Measurements from ENCODE around the gene HHLA2. TPM values are rescaled to one million over a fixed set of nuclear protein-coding genes. Genes with fewer than 3 reads are reported as not detected.

The HHLA2 gene
- total and polyA plus RNA-seq, 2 experiments from 2014 or later = not detected

DNA sequence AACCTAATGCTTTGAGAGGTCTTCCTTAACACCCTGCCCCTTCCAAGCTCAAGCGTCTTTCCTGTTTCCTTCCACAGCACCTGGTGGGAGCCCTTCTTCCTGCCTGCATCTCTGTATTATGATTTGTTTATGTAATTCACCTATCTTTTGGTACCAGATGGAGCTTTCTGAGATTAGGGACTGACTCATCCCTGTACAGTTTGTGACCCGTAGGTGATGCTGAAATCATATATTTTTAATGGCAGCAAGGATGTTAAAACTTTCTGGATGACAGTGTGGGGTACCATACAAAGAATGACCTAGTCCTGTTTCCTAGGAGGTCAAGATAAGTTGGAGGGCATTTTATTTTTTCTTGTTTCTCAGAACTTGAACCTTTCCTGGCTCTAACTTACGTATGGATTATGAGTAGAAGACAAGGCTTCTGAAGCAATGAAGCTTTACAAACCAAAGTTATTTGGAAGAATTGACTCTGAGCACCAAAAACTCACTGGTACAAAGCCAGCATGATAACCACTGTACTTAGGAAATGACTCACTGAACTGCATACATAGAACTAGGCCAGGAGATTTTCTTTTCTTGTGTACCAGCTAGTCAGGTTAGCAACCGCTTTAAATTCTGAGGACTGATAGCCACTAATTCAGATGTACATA is 46.6 kb downstream of the HHLA2 start:
- no peak for DNase-seq (ENCODE audit: low spot score)
- no peaks in the 10 kb centered on the region for H3K36me3 Mint-ChIP-seq (ENCODE audit: low read depth)
- Histone ChIP-seq H3K27me3 (ENCODE audit: insufficient read depth) (no peaks in the 10 kb centered on the region), H4K20me1 (replicated peaks; ENCODE audit: insufficient read depth) (no peaks in the 10 kb centered on the region), H3K4me3 (no peak overlapping the region), H2AFZ (no peak overlapping the region), H3K27ac (ENCODE audit: low read depth) (no peak overlapping the region), H3K79me2 (replicated peaks; ENCODE audit: insufficient read depth) (no peaks in the 10 kb centered on the region), H3K4me1 (ENCODE audit: insufficient read depth) (peaks cover 5% of the 10 kb centered on the region; the same call in 1 of the 2 replicates), H3F3A (replicated peaks; ENCODE audit: low read depth) (no peaks in the 10 kb centered on the region), H3K4me2 (no peak overlapping the region), H3K9me2 (ENCODE audit: insufficient read depth) (no peaks in the 10 kb centered on the region), H3K36me3 (ENCODE audit: insufficient read depth) (no peaks in the 10 kb centered on the region)
- H3K27me3 Mint-ChIP-seq (ENCODE audit: insufficient read depth, low read depth, poor library complexity) = no peaks in the 10 kb centered on the region
- no peak overlapping the region for H3K27ac Mint-ChIP-seq
- H3K9me3 Mint-ChIP-seq = 0 out of 3 replicates have a peak, but pooled peaks cover under 1% of the 10 kb centered on the region
- no peak overlapping the region for H3K4me3 Mint-ChIP-seq
- no peak for ATAC-seq
- TF ChIP-seq JUNB (IDR thresholded peaks at IDR 0.05; ENCODE audit: unreplicated experiment) = no peak
- TF ChIP-seq NANOG (IDR thresholded peaks at IDR 0.05; ENCODE audit: borderline replicate concordance) = no peak
- TF ChIP-seq STAT1 (IDR thresholded peaks at IDR 0.05; ENCODE audit: unreplicated experiment) = no peak
- TF ChIP-seq POLR2AphosphoS5 (IDR thresholded peaks at IDR 0.05; ENCODE audit: low read depth) = no peak
- TF ChIP-seq, protein P1, sequence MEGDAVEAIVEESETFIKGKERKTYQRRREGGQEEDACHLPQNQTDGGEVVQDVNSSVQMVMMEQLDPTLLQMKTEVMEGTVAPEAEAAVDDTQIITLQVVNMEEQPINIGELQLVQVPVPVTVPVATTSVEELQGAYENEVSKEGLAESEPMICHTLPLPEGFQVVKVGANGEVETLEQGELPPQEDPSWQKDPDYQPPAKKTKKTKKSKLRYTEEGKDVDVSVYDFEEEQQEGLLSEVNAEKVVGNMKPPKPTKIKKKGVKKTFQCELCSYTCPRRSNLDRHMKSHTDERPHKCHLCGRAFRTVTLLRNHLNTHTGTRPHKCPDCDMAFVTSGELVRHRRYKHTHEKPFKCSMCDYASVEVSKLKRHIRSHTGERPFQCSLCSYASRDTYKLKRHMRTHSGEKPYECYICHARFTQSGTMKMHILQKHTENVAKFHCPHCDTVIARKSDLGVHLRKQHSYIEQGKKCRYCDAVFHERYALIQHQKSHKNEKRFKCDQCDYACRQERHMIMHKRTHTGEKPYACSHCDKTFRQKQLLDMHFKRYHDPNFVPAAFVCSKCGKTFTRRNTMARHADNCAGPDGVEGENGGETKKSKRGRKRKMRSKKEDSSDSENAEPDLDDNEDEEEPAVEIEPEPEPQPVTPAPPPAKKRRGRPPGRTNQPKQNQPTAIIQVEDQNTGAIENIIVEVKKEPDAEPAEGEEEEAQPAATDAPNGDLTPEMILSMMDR (conservative IDR thresholded peaks at IDR 0.05; ENCODE audit: low read depth in 2 of 2) = no peak
- no peak for TF ChIP-seq EZH2 (IDR thresholded peaks at IDR 0.05; ENCODE audit: low read depth, unreplicated experiment)
- no peak for TF ChIP-seq ZNF114 (CRISPR knock-in tag; IDR thresholded peaks at IDR 0.05)
- TF ChIP-seq, protein P2, sequence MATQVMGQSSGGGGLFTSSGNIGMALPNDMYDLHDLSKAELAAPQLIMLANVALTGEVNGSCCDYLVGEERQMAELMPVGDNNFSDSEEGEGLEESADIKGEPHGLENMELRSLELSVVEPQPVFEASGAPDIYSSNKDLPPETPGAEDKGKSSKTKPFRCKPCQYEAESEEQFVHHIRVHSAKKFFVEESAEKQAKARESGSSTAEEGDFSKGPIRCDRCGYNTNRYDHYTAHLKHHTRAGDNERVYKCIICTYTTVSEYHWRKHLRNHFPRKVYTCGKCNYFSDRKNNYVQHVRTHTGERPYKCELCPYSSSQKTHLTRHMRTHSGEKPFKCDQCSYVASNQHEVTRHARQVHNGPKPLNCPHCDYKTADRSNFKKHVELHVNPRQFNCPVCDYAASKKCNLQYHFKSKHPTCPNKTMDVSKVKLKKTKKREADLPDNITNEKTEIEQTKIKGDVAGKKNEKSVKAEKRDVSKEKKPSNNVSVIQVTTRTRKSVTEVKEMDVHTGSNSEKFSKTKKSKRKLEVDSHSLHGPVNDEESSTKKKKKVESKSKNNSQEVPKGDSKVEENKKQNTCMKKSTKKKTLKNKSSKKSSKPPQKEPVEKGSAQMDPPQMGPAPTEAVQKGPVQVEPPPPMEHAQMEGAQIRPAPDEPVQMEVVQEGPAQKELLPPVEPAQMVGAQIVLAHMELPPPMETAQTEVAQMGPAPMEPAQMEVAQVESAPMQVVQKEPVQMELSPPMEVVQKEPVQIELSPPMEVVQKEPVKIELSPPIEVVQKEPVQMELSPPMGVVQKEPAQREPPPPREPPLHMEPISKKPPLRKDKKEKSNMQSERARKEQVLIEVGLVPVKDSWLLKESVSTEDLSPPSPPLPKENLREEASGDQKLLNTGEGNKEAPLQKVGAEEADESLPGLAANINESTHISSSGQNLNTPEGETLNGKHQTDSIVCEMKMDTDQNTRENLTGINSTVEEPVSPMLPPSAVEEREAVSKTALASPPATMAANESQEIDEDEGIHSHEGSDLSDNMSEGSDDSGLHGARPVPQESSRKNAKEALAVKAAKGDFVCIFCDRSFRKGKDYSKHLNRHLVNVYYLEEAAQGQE (IDR thresholded peaks at IDR 0.05; ENCODE audit: unreplicated experiment) = no peak
- TF ChIP-seq ZNF331 (CRISPR knock-in tag; IDR thresholded peaks at IDR 0.05; ENCODE audit: low read depth) = no peak
- TF ChIP-seq, protein P3, sequence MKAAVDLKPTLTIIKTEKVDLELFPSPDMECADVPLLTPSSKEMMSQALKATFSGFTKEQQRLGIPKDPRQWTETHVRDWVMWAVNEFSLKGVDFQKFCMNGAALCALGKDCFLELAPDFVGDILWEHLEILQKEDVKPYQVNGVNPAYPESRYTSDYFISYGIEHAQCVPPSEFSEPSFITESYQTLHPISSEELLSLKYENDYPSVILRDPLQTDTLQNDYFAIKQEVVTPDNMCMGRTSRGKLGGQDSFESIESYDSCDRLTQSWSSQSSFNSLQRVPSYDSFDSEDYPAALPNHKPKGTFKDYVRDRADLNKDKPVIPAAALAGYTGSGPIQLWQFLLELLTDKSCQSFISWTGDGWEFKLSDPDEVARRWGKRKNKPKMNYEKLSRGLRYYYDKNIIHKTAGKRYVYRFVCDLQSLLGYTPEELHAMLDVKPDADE (IDR thresholded peaks at IDR 0.05) = no peak
- TF ChIP-seq, protein P4, sequence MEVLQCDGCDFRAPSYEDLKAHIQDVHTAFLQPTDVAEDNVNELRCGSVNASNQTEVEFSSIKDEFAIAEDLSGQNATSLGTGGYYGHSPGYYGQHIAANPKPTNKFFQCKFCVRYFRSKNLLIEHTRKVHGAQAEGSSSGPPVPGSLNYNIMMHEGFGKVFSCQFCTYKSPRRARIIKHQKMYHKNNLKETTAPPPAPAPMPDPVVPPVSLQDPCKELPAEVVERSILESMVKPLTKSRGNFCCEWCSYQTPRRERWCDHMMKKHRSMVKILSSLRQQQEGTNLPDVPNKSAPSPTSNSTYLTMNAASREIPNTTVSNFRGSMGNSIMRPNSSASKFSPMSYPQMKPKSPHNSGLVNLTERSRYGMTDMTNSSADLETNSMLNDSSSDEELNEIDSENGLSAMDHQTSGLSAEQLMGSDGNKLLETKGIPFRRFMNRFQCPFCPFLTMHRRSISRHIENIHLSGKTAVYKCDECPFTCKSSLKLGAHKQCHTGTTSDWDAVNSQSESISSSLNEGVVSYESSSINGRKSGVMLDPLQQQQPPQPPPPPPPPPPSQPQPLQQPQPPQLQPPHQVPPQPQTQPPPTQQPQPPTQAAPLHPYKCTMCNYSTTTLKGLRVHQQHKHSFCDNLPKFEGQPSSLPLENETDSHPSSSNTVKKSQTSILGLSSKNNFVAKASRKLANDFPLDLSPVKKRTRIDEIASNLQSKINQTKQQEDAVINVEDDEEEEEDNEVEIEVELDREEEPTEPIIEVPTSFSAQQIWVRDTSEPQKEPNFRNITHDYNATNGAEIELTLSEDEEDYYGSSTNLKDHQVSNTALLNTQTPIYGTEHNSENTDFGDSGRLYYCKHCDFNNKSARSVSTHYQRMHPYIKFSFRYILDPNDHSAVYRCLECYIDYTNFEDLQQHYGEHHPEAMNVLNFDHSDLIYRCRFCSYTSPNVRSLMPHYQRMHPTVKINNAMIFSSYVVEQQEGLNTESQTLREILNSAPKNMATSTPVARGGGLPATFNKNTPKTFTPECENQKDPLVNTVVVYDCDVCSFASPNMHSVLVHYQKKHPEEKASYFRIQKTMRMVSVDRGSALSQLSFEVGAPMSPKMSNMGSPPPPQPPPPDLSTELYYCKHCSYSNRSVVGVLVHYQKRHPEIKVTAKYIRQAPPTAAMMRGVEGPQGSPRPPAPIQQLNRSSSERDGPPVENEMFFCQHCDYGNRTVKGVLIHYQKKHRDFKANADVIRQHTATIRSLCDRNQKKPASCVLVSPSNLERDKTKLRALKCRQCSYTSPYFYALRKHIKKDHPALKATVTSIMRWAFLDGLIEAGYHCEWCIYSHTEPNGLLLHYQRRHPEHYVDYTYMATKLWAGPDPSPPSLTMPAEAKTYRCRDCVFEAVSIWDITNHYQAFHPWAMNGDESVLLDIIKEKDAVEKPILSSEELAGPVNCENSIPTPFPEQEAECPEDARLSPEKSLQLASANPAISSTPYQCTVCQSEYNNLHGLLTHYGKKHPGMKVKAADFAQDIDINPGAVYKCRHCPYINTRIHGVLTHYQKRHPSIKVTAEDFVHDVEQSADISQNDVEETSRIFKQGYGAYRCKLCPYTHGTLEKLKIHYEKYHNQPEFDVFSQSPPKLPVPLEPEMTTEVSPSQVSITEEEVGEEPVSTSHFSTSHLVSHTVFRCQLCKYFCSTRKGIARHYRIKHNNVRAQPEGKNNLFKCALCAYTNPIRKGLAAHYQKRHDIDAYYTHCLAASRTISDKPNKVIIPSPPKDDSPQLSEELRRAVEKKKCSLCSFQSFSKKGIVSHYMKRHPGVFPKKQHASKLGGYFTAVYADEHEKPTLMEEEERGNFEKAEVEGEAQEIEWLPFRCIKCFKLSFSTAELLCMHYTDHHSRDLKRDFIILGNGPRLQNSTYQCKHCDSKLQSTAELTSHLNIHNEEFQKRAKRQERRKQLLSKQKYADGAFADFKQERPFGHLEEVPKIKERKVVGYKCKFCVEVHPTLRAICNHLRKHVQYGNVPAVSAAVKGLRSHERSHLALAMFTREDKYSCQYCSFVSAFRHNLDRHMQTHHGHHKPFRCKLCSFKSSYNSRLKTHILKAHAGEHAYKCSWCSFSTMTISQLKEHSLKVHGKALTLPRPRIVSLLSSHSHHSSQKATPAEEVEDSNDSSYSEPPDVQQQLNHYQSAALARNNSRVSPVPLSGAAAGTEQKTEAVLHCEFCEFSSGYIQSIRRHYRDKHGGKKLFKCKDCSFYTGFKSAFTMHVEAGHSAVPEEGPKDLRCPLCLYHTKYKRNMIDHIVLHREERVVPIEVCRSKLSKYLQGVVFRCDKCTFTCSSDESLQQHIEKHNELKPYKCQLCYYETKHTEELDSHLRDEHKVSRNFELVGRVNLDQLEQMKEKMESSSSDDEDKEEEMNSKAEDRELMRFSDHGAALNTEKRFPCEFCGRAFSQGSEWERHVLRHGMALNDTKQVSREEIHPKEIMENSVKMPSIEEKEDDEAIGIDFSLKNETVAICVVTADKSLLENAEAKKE (CRISPR knock-in tag; IDR thresholded peaks at IDR 0.05) = no peak
- TF ChIP-seq EZH2phosphoT487 (IDR thresholded peaks at IDR 0.05; ENCODE audit: unreplicated experiment) = no peak
- TF ChIP-seq CREB1 (CRISPR knock-in tag; IDR thresholded peaks at IDR 0.05; ENCODE audit: low read depth) = no peak
- peaks cover 6% of the 10 kb centered on the region; the same call in 2 of the 3 replicates for H3K4me1 Mint-ChIP-seq

Data from GM23338 (cell line).